ENCODE data around the gene HIVEP2. TPM values are rescaled to one million over a fixed set of nuclear protein-coding genes. Genes with fewer than 3 reads are reported as not detected.

The HIVEP2 gene
- total and polyA plus RNA-seq, 7 donors: 6.2 to 39.7 (median 22.6) TPM

DNA sequence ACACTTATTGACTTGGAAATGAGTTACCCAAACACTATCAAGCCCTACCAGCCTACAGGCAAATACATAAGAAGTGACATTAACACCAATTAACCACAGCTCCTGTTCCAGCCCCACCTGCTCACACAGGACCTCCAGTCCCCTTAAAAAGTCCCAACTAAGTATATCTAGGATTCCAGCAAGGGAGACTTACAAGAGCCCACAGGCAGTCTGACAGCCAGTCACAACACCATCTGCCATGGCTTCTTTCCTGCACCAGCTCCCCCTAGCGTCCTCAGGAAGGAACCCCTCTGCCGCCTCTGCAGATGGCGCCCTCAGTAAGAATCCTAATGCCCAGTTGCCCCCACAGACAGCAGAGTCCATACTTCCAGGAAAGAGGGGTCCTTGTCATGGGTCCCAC, 122.1 kb downstream of the HIVEP2 start:
- Histone ChIP-seq H3K27me3 (ENCODE audit: insufficient read depth in 3 of 3, low read length in 2 of 3) (no peaks in the 10 kb centered on the region), H3K4me3 (no peak overlapping the region), H3K36me3 (ENCODE audit: insufficient read depth in 1 of 2, low read depth in 1 of 2) (no peaks in the 10 kb centered on the region), H3K9me3 (no peaks in the 10 kb centered on the region), H3K27ac (peak overlapping the region; percentile 69), H3K4me1 (peaks cover 65% of the 10 kb centered on the region)
- WGBS, 3 donors: 58 to 75% (median 66%) methylated on average over 3 of the region's 3 CpGs
- TF ChIP-seq CTCF (IDR thresholded peaks at IDR 0.05): peak; percentile 34
- DNase-seq (peak; percentile 15 to 50), ATAC-seq (peak; percentile 53 to 75 (median 64))
- intact Hi-C loops (cut with DNase I): loop anchor here in 1 of 2 donors (10.0 kb wide), 1 partner anchor 62 kb away; no protein-coding TSS in a partner anchor

- Histone ChIP-seq H3K27me3 (ENCODE audit: insufficient read depth in 3 of 3, low read length in 2 of 3) (no peaks in the 10 kb centered on the region), H3K4me1 (peaks cover 60% of the 10 kb centered on the region), H3K27ac (peak overlapping the region; percentile 69), H3K9me3 (no peaks in the 10 kb centered on the region), H3K4me3 (peak overlapping the region; percentile 3), H3K36me3 (ENCODE audit: insufficient read depth in 1 of 2, low read depth in 1 of 2) (no peaks in the 10 kb centered on the region)
- DNase-seq (no peak), ATAC-seq (peak; percentile 70 to 85 (median 77))
- no peak for TF ChIP-seq CTCF (IDR thresholded peaks at IDR 0.05)
- 56 to 62% (median 60%) methylated on average over 1 of the region's 1 CpG for WGBS, 3 donors
- intact Hi-C loops (cut with DNase I): loop anchor here in 1 of 2 donors (10.0 kb wide), 1 partner anchor 62 kb away; no protein-coding TSS in a partner anchor
Measured at GRCh38 chr6:142822383-142822782, 122.6 kb downstream of the HIVEP2 start.

GRCh38 chr6:142821860-142822259, 123.1 kb downstream of the HIVEP2 start:
- Histone ChIP-seq H3K9me3 (no peaks in the 10 kb centered on the region), H3K4me1 (peaks cover 59% of the 10 kb centered on the region), H3K27ac (peak overlapping the region; percentile 69), H3K36me3 (ENCODE audit: insufficient read depth in 1 of 2, low read depth in 1 of 2) (no peaks in the 10 kb centered on the region), H3K4me3 (peak overlapping the region; percentile 3), H3K27me3 (ENCODE audit: insufficient read depth in 3 of 3, low read length in 2 of 3) (no peaks in the 10 kb centered on the region)
- peak; percentile 52 to 81 (median 76) for ATAC-seq
- WGBS, 3 donors: 13 to 21% (median 20%) methylated on average over 4 of the region's 4 CpGs
- no peak for TF ChIP-seq CTCF (IDR thresholded peaks at IDR 0.05)
- intact Hi-C loops (cut with DNase I): loop anchor here in 1 of 2 donors (10.0 kb wide), 1 partner anchor 63 kb away; no protein-coding TSS in a partner anchor
- peak; percentile 28 to 59 for DNase-seq

GRCh38 chr6:142821164-142821716, 123.7 kb downstream of the HIVEP2 start:
- intact Hi-C loops (cut with DNase I): loop anchor here in 1 of 2 donors (10.0 kb wide), 1 partner anchor 64 kb away; no protein-coding TSS in a partner anchor

More at GRCh38 chr6:142821164-142821716, 123.7 kb downstream of the HIVEP2 start:
- H3K27ac ChIP-seq: peak overlapping the region; percentile 69
- H3K4me3 ChIP-seq: peak overlapping the region; percentile 3
- DNase-seq: no peak
- no peaks in the 10 kb centered on the region for H3K36me3 ChIP-seq (ENCODE audit: insufficient read depth in 1 of 2, low read depth in 1 of 2)
- H3K27me3 ChIP-seq (ENCODE audit: insufficient read depth in 3 of 3, low read length in 2 of 3): no peaks in the 10 kb centered on the region
- ATAC-seq: no peak
- WGBS, 3 donors: 65 to 80% (median 71%) methylated on average over 6 of the region's 6 CpGs
- peaks cover 60% of the 10 kb centered on the region for H3K4me1 ChIP-seq
- TF ChIP-seq CTCF (IDR thresholded peaks at IDR 0.05): no peak
- no peaks in the 10 kb centered on the region for H3K9me3 ChIP-seq
